HCT116 (cell line): ENCODE results near the gene IL17B.

Experiments
- ELF1 ChIP-seq: IDR thresholded peaks from 2 replicates; pipeline ENCODE4 v1.6.1; 2012; ENCODE audit warnings: low read depth, borderline replicate concordance
- EZH2 ChIP-seq: fragments of 200-600 bp; sonication (generic); IDR thresholded peaks from 2 replicates; pipeline ENCODE4 v1.6.1; 2017; ENCODE audit warnings: antibody characterized with exemption, mixed run types
- POLR2A ChIP-seq: IDR thresholded peaks from 2 replicates; pipeline ENCODE4 v1.7.0; 2011; ENCODE audit warnings: borderline replicate concordance; ENCODE audit not compliant: insufficient read depth, insufficient read length; ENCODE audit errors: extremely low read depth
- POLR2AphosphoS5 ChIP-seq: IDR thresholded peaks from 2 replicates; pipeline ENCODE4 v1.6.1; 2011; ENCODE audit warnings: mild to moderate bottlenecking, low read depth, low read length, moderate library complexity
- RAD21 ChIP-seq: IDR thresholded peaks from 2 replicates; pipeline ENCODE4 v1.6.1; 2012; ENCODE audit warnings: low read depth, mild to moderate bottlenecking
- TF ChIP-seq, protein P1 (sequence below), 3 experiments: fragments of 200-600 bp in 1 of 3; sonication (generic) in 1 of 3; IDR thresholded peaks in 2 of 3; conservative IDR thresholded peaks in 1 of 3; 2 replicates each; pipeline ENCODE4 v1.5.1; 2012 to 2017; ENCODE audit warnings: low read depth in 2 of 3, low read length in 2 of 3, antibody characterized with exemption in 1 of 3, borderline replicate concordance in 1 of 3, control low read depth in 1 of 3, mild to moderate bottlenecking in 1 of 3, mixed read lengths in 1 of 3, mixed run types in 1 of 3, moderate library complexity in 1 of 3; ENCODE audit not compliant: insufficient read depth in 1 of 3

DNA sequence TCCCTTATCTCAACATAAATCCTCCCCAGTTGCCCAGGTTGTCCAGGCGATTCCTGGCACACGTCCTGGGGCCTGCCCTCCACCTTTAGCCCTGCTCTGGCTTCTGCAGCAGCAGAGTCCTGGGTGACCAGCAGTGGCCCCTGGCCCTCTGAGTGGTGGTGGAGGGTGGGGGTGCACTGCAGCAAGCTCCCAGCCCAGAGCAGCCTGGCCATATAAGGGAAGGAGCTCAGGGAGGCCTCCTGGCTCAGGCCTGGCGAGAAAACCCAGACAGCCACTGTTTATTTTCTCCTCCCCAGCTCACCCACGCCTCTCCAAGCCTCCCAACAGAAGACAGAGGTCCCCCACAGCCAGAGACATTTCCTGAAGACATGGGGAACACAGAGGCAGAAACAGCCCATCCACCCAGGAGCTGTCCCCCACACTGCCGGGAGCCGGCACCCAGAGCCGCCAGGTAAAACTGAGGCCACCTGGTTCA, 44.7 kb upstream of the IL17B start:
- TF ChIP-seq POLR2AphosphoS5 (no peak), EZH2 (no peak), RAD21 (no peak), POLR2A (no peak), ELF1 (no peak)
- TF ChIP-seq, protein P1, sequence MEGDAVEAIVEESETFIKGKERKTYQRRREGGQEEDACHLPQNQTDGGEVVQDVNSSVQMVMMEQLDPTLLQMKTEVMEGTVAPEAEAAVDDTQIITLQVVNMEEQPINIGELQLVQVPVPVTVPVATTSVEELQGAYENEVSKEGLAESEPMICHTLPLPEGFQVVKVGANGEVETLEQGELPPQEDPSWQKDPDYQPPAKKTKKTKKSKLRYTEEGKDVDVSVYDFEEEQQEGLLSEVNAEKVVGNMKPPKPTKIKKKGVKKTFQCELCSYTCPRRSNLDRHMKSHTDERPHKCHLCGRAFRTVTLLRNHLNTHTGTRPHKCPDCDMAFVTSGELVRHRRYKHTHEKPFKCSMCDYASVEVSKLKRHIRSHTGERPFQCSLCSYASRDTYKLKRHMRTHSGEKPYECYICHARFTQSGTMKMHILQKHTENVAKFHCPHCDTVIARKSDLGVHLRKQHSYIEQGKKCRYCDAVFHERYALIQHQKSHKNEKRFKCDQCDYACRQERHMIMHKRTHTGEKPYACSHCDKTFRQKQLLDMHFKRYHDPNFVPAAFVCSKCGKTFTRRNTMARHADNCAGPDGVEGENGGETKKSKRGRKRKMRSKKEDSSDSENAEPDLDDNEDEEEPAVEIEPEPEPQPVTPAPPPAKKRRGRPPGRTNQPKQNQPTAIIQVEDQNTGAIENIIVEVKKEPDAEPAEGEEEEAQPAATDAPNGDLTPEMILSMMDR (IDR thresholded peaks at IDR 0.05 in 2 of 3, conservative IDR thresholded peaks at IDR 0.05 in 1 of 3; ENCODE audit: borderline replicate concordance in 1 of 3, insufficient read depth in 1 of 3, low read depth in 2 of 3, low read length in 2 of 3): no peak
